Vagina (tissue), 2 donors: Measurements from ENCODE around the gene MRPL34. TPM values are rescaled to one million over a fixed set of nuclear protein-coding genes. Genes with fewer than 3 reads are reported as not detected.

ENCODE experiments used
- DNase-seq, 2 donors: peaks; one replicate each; pipeline ENCODE4 v3.0.0-alpha.2; 2017; ENCODE audit errors: extremely low spot score in 2 of 2
- H3K27ac ChIP-seq: fragments of 200-600 bp; sonication (generic); one replicate; pipeline ENCODE4 v1.5.1; 2019
- H3K27me3 ChIP-seq: fragments of 200-600 bp; sonication (generic); one replicate; pipeline ENCODE4 v1.5.1; 2019
- H3K36me3 ChIP-seq, 2 donors: fragments of 200-600 bp; sonication (generic); one replicate each; pipeline ENCODE4 v1.5.1; 2017 to 2019
- H3K4me1 ChIP-seq: fragments of 200-600 bp; sonication (generic); one replicate; pipeline ENCODE4 v1.5.1; 2019
- H3K4me3 ChIP-seq, 2 donors: fragments of 200-600 bp; sonication (generic); 1 replicate in 1 of 2; 2 replicates in 1 of 2; pipeline ENCODE4 v1.5.1; 2016 to 2019
- H3K9me3 ChIP-seq: fragments of 200-600 bp; sonication (generic); one replicate; pipeline ENCODE4 v1.5.1; 2019
- CTCF ChIP-seq, 3 experiments: fragments of 450-650 bp in 2 of 3; fragments of 200-600 bp in 1 of 3; sonication (generic) in 1 of 3; IDR thresholded peaks; one replicate each; pipeline ENCODE4 v1.5.1; 2017 to 2019; ENCODE audit warnings: antibody characterized with exemption in 3 of 3, mild to moderate bottlenecking in 2 of 3, moderate library complexity in 2 of 3
- POLR2A ChIP-seq, 2 donors: fragments of 450-650 bp; IDR thresholded peaks; one replicate each; pipeline ENCODE4 v1.6.1; 2017; ENCODE audit warnings: antibody characterized with exemption in 2 of 2, mild to moderate bottlenecking in 2 of 2, moderate library complexity in 2 of 2
- POLR2AphosphoS5 ChIP-seq, 2 donors: sonication (generic); formaldehyde crosslinking; IDR thresholded peaks; one replicate each; pipeline ENCODE4 v1.9.0; 2017; ENCODE audit warnings: antibody characterized with exemption in 2 of 2, mild to moderate bottlenecking in 2 of 2, low read depth in 1 of 2; ENCODE audit not compliant: insufficient read depth in 1 of 2
- intact Hi-C: fragments of 100-400 bp; cut with DNase I; formaldehyde crosslinking; loops from one replicate; pipeline ENCODE4 v1.15.1; 2023
- total RNA-seq: library from RNA; depleted of rRNA; stranded (reverse); fragments of >200 nt; gene quantifications from one replicate; pipeline ENCODE4 v1.2.3, GENCODE V29; 2016

MRPL34 gene
- total RNA-seq, 1 donor from 2014 or later: 176 TPM

GRCh38 chr19:17336872-17337674, 31.4 kb downstream of the MRPL34 start, which contains the start of gene GTPBP3:
TSS of gene GTPBP3 (plus strand) at chr19:17337553. CDS start at chr19:17337612, 59 bp downstream.
- TF ChIP-seq POLR2A (IDR thresholded peaks at IDR 0.05) (no peak), CTCF (IDR thresholded peaks at IDR 0.05) (no peak), POLR2AphosphoS5 (IDR thresholded peaks at IDR 0.05; ENCODE audit: insufficient read depth in 1 of 2, low read depth in 1 of 2) (peak; percentile 66 to 91)
- no peaks in the 10 kb centered on the region for H3K27me3 ChIP-seq
- H3K9me3 ChIP-seq: no peaks in the 10 kb centered on the region
- peaks cover 57% of the 10 kb centered on the region for H3K4me1 ChIP-seq
- DNase-seq: peak in 1 of 2 donors; percentile 98
- peak within 1 kb of the TSS; percentile 73 to 82 for H3K4me3 ChIP-seq
- no peaks in the 10 kb centered on the region for H3K36me3 ChIP-seq
- intact Hi-C loops: no loop called here
- H3K27ac ChIP-seq: peak within 1 kb of the TSS; percentile 90

DNA sequence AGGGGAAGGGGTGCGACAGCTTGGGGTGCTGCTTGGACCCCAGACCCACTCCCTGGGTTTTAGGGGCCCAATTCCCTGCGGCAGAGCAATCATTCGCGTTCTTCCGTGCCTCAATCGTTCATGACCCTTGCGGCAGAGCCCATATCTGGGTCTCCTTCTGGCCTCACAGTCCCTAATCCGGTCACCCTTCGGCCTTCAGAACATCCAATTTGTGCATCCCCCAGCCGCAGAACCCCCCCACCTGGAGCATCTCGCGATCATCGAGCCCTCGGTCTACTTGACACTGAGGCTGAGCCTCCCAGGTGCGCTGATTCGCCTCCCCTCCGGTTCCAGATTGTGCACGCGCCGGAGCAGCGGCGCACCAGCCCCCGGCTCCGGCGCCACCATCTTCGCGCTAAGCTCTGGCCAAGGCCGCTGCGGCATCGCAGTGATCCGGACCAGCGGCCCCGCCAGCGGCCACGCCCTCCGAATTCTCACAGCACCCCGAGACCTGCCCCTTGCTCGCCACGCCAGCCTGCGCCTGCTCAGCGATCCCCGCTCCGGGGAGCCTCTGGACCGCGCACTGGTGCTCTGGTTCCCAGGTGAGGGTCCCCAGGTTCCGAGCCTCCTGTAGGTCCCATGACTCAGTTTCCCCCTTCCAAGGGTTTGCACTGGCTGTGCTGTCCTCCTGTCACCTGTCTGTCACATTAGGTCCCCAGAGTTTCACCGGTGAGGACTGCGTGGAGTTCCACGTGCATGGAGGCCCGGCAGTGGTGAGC, 32.2 kb downstream of the MRPL34 start:
- Histone ChIP-seq H3K4me1 (peaks cover 57% of the 10 kb centered on the region), H3K27me3 (no peaks in the 10 kb centered on the region)
- intact Hi-C loops: no loop called here

GRCh38 chr19:17338433-17339078, 32.9 kb downstream of the MRPL34 start:
- TF ChIP-seq CTCF (IDR thresholded peaks at IDR 0.05) (no peak), POLR2A (IDR thresholded peaks at IDR 0.05) (no peak), POLR2AphosphoS5 (IDR thresholded peaks at IDR 0.05; ENCODE audit: insufficient read depth in 1 of 2, low read depth in 1 of 2) (no peak)
- no peak for DNase-seq

More for the DNA sequence above, 32.2 kb downstream of the MRPL34 start:
- no peak for TF ChIP-seq POLR2A (IDR thresholded peaks at IDR 0.05)
- peak in 1 of 2 donors; percentile 12 for TF ChIP-seq POLR2AphosphoS5 (IDR thresholded peaks at IDR 0.05; ENCODE audit: insufficient read depth in 1 of 2, low read depth in 1 of 2)
- no peak for TF ChIP-seq CTCF (IDR thresholded peaks at IDR 0.05)
- DNase-seq: no peak
- Histone ChIP-seq H3K9me3 (no peaks in the 10 kb centered on the region), H3K36me3 (no peaks in the 10 kb centered on the region), H3K4me3 (peak overlapping the region; percentile 73 to 82), H3K27ac (peak overlapping the region; percentile 90)

GRCh38 chr19:17339088-17339741, 33.5 kb downstream of the MRPL34 start:
- intact Hi-C loops: no loop called here
- Histone ChIP-seq H3K36me3 (no peaks in the 10 kb centered on the region), H3K4me3 (no peak overlapping the region), H3K27ac (no peak overlapping the region), H3K27me3 (no peaks in the 10 kb centered on the region), H3K4me1 (peaks cover 44% of the 10 kb centered on the region), H3K9me3 (no peaks in the 10 kb centered on the region)
- DNase-seq: no peak
- no peak for TF ChIP-seq POLR2A (IDR thresholded peaks at IDR 0.05)
- no peak for TF ChIP-seq POLR2AphosphoS5 (IDR thresholded peaks at IDR 0.05; ENCODE audit: insufficient read depth in 1 of 2, low read depth in 1 of 2)
- no peak for TF ChIP-seq CTCF (IDR thresholded peaks at IDR 0.05)

More at GRCh38 chr19:17338433-17339078, 32.9 kb downstream of the MRPL34 start:
- no peaks in the 10 kb centered on the region for H3K27me3 ChIP-seq
- intact Hi-C loops: no loop called here
- peak overlapping the region; percentile 73 to 82 for H3K4me3 ChIP-seq
- peaks cover 50% of the 10 kb centered on the region for H3K4me1 ChIP-seq
- peak overlapping the region; percentile 90 for H3K27ac ChIP-seq
- H3K36me3 ChIP-seq: no peaks in the 10 kb centered on the region
- H3K9me3 ChIP-seq: no peaks in the 10 kb centered on the region
